ENCODE data around the gene MBD3L5. TPM values are rescaled to one million over a fixed set of nuclear protein-coding genes. Genes with fewer than 3 reads are reported as not detected.

MBD3L5 gene
- total RNA-seq, 1 experiment from 2014 or later, result not detected

- no peak overlapping the region for H2BK20ac ChIP-seq (ENCODE audit: low read depth, low read length, poor library complexity, severe bottlenecking)
- H3K14ac ChIP-seq (ENCODE audit: insufficient read depth, low read length), result no peak overlapping the region
- H3K4ac ChIP-seq (ENCODE audit: low read depth, low read length), result no peak overlapping the region
- H3K27me3 Mint-ChIP-seq (ENCODE audit: low read depth), result peaks cover 2% of the 10 kb centered on the region
- no peak overlapping the region for H2AK5ac ChIP-seq (ENCODE audit: insufficient read length, low read length)
- TF ChIP-seq, protein P1, sequence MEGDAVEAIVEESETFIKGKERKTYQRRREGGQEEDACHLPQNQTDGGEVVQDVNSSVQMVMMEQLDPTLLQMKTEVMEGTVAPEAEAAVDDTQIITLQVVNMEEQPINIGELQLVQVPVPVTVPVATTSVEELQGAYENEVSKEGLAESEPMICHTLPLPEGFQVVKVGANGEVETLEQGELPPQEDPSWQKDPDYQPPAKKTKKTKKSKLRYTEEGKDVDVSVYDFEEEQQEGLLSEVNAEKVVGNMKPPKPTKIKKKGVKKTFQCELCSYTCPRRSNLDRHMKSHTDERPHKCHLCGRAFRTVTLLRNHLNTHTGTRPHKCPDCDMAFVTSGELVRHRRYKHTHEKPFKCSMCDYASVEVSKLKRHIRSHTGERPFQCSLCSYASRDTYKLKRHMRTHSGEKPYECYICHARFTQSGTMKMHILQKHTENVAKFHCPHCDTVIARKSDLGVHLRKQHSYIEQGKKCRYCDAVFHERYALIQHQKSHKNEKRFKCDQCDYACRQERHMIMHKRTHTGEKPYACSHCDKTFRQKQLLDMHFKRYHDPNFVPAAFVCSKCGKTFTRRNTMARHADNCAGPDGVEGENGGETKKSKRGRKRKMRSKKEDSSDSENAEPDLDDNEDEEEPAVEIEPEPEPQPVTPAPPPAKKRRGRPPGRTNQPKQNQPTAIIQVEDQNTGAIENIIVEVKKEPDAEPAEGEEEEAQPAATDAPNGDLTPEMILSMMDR (conservative IDR thresholded peaks at IDR 0.05), result no peak
- H3K27me3 ChIP-seq (ENCODE audit: insufficient read depth, low read length), result no peaks in the 10 kb centered on the region
- no peaks in the 10 kb centered on the region for H4K20me1 ChIP-seq (ENCODE audit: control insufficient read depth, insufficient read depth, insufficient read length)
- H4K8ac ChIP-seq (replicated peaks; ENCODE audit: insufficient read length, low read depth, low read length), result no peak overlapping the region
- no peaks in the 10 kb centered on the region for H3K4me1 Mint-ChIP-seq
- H3K9me3 ChIP-seq (ENCODE audit: control insufficient read depth, low read depth, low read length), result peaks cover 26% of the 10 kb centered on the region
- no peak overlapping the region for H2AFZ ChIP-seq (ENCODE audit: low read length)
- no peak overlapping the region for H3K18ac ChIP-seq (ENCODE audit: insufficient read length, low read depth, low read length)
- no peak overlapping the region for H3T11ph ChIP-seq (ENCODE audit: low read length)
- H3K4me3 Mint-ChIP-seq, result no peak overlapping the region
- H3K23ac ChIP-seq (ENCODE audit: insufficient read length, low read depth, low read length), result no peak overlapping the region
- H2BK12ac ChIP-seq (ENCODE audit: insufficient read length, low read depth, low read length), result no peak overlapping the region
- H2BK5ac ChIP-seq (ENCODE audit: insufficient read length, low read length), result no peak overlapping the region
- H4K5ac ChIP-seq (ENCODE audit: insufficient read length, low read depth, low read length), result no peak overlapping the region
- no peak overlapping the region for H3K9ac ChIP-seq (ENCODE audit: extremely low read depth, insufficient read length, low read length)
- no peak overlapping the region for H3K56ac ChIP-seq (ENCODE audit: insufficient read length, low read depth, low read length)
- no CpG with 5 or more reads among the region's 12 CpGs for WGBS (ENCODE audit: extremely low coverage, insufficient read length, low lambda C conversion rate)
- H3K4me2 ChIP-seq (ENCODE audit: insufficient read depth, insufficient read length, low read length), result no peak overlapping the region
- no peaks in the 10 kb centered on the region for H3K4me1 ChIP-seq (ENCODE audit: insufficient read depth, low read length)
- H4K91ac ChIP-seq (ENCODE audit: insufficient read length, low read depth, low read length), result no peak overlapping the region
- H3K79me1 ChIP-seq (ENCODE audit: insufficient read depth, low read depth, low read length, poor library complexity, severe bottlenecking), result no peaks in the 10 kb centered on the region
- H3K9me3 Mint-ChIP-seq, result peaks cover 84 to 87% of the 10 kb centered on the region in 2 experiments
- no peak overlapping the region for H3K27ac ChIP-seq (ENCODE audit: insufficient read length, low read depth, low read length)
- H2BK120ac ChIP-seq (ENCODE audit: low read depth, low read length, poor library complexity, severe bottlenecking), result no peak overlapping the region
- H3K23me2 ChIP-seq (ENCODE audit: insufficient read length, low read depth, low read length, poor library complexity, severe bottlenecking), result no peaks in the 10 kb centered on the region
- H3K79me2 ChIP-seq (ENCODE audit: insufficient read depth, low read length), result no peaks in the 10 kb centered on the region
- peaks cover 0 to 11% (median 6%) of the 10 kb centered on the region in 3 experiments; a peak in 4 of 7 replicates for H3K36me3 Mint-ChIP-seq (ENCODE audit: insufficient read depth in 1 of 3, low read depth in 3 of 3)
- H3K27ac Mint-ChIP-seq, result no peak overlapping the region
- H2BK15ac ChIP-seq (ENCODE audit: low read depth, low read length), result no peak overlapping the region
- no peak for DNase-seq
These were observed 19.4 kb upstream of the MBD3L5 start for GRCh38 chr19:7010722-7011593.

All from H9 (cell line).